ENCODE data around the gene SHKBP1. TPM values are rescaled to one million over a fixed set of nuclear protein-coding genes. Genes with fewer than 3 reads are reported as not detected.

Gene SHKBP1
- total and polyA plus RNA-seq, 2 of the 13 experiments (the other 11 are each of a cell fraction or from before 2014, with no cell fraction given) = 16.2 to 17.4 TPM

DNA sequence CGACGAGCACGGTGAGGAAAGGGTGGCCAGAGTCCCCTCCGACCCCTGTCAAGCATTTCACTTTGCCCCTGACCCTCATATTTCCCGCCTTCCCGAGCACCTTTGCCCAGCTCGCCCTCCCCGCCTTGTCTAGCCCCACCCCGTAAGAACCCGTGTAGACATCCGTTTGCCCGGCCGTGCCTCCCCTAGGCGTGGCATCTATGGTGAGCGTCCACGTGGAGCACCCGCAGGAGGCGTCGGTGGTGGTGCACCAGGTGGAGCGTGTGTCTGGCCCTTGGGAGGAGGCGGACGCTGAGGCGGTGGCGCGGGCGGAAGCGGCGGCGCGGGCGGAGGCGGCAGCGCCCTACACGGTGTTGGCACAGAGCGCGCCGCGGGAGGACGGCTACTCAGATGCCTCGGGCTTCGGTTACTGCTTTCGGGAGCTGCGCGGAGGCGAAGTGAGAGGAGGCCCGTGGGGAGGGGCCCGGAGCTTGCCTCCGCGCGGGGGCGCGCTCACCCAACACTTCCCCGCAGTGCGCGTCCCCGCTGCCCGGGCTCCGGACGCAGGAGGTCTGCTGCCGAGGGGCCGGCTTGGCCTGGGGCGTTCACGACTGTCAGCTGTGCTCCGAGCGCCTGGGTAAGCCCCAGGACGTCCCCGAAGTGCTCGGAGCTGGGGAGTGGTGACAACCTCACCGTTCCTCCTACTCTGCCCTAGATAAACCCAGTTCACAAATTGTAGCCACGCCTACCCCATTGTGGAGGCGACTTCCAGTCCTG lies 28.7 kb downstream of the SHKBP1 start (continued):
- TF ChIP-seq ZBTB39 (CRISPR knock-in tag; IDR thresholded peaks at IDR 0.05) (no peak), ZFP62 (CRISPR knock-in tag; IDR thresholded peaks at IDR 0.05) (no peak), ZNF784 (CRISPR knock-in tag; IDR thresholded peaks at IDR 0.05; ENCODE audit: borderline replicate concordance) (0 out of 2 replicates have a peak, but pooled peaks have one; percentile 44), HOXA9 (CRISPR knock-in tag; IDR thresholded peaks at IDR 0.05; ENCODE audit: borderline replicate concordance) (0 out of 2 replicates have a peak, but pooled peaks have one; percentile 55), ZNF350 (CRISPR knock-in tag; IDR thresholded peaks at IDR 0.05; ENCODE audit: borderline replicate concordance, low read depth) (no peak; the same call in 1 of the 2 replicates), TCF12 (IDR thresholded peaks at IDR 0.05) (no peak), TCF12 (CRISPR knock-in tag; IDR thresholded peaks at IDR 0.05) (no peak), ZNF274 (CRISPR knock-in tag; IDR thresholded peaks at IDR 0.05) (0 out of 2 replicates have a peak, but pooled peaks have one; percentile 36), ZSCAN20 (CRISPR knock-in tag; IDR thresholded peaks at IDR 0.05; ENCODE audit: borderline replicate concordance) (no peak), RNF2 (conservative IDR thresholded peaks at IDR 0.05; ENCODE audit: low read depth) (0 out of 2 replicates have a peak, but pooled peaks have one; percentile 60), ZNF816 (CRISPR knock-in tag; IDR thresholded peaks at IDR 0.05; ENCODE audit: borderline replicate concordance) (no peak), GTF3A (CRISPR knock-in tag; conservative IDR thresholded peaks at IDR 0.05) (no peak), ZNF674 (CRISPR knock-in tag; IDR thresholded peaks at IDR 0.05; ENCODE audit: low read depth) (no peak), SP1 (IDR thresholded peaks at IDR 0.05) (no peak), SP1 (CRISPR knock-in tag; IDR thresholded peaks at IDR 0.05) (no peak), ZNF468 (CRISPR knock-in tag; IDR thresholded peaks at IDR 0.05) (0 out of 2 replicates have a peak, but pooled peaks have one; percentile 38)
- TF ChIP-seq, protein P1, sequence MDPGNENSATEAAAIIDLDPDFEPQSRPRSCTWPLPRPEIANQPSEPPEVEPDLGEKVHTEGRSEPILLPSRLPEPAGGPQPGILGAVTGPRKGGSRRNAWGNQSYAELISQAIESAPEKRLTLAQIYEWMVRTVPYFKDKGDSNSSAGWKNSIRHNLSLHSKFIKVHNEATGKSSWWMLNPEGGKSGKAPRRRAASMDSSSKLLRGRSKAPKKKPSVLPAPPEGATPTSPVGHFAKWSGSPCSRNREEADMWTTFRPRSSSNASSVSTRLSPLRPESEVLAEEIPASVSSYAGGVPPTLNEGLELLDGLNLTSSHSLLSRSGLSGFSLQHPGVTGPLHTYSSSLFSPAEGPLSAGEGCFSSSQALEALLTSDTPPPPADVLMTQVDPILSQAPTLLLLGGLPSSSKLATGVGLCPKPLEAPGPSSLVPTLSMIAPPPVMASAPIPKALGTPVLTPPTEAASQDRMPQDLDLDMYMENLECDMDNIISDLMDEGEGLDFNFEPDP (CRISPR knock-in tag; conservative IDR thresholded peaks at IDR 0.05) = 0 out of 2 replicates have a peak, but pooled peaks have one; percentile 78
